Activated CD4-positive, alpha-beta memory T cell treated with anti-CD3 and anti-CD28 coated beads, Interleukin-2, amount 10 ng/mL, durations not matched to agents 7 days and 5 days (primary cell): Measurements from ENCODE around the gene TTC27. TPM values are rescaled to one million over a fixed set of nuclear protein-coding genes. Genes with fewer than 3 reads are reported as not detected.

ENCODE experiments used
- CTCF ChIA-PET: fragments of 350-600 bp; sonication (Branson Sonifier 250); formaldehyde crosslinking; loops from one replicate; lab custom pipeline; 2021; ENCODE audit warnings: antibody characterized with exemption, inconsistent platforms; lab: Charles Lee
- POLR2A ChIA-PET: fragments of 350-600 bp; sonication (Branson Sonifier 250); formaldehyde crosslinking; loops from one replicate; lab custom pipeline; 2021; ENCODE audit warnings: antibody characterized with exemption; lab: Charles Lee
- DNase-seq: peaks from one replicate; pipeline ENCODE4 v3.0.0-alpha.2; 2020
- H3K27ac Mint-ChIP-seq: one replicate; pipeline ENCODE4 v1.8.0; 2021; ENCODE audit warnings: mild to moderate bottlenecking, mixed read lengths
- H3K27me3 Mint-ChIP-seq: one replicate; pipeline ENCODE4 v1.8.0; 2021; ENCODE audit warnings: mixed read lengths
- H3K36me3 Mint-ChIP-seq: one replicate; pipeline ENCODE4 v1.8.0; 2021; ENCODE audit warnings: low read depth, mixed read lengths
- H3K4me1 Mint-ChIP-seq: one replicate; pipeline ENCODE4 v1.8.0; 2021; ENCODE audit warnings: mixed read lengths
- H3K4me3 Mint-ChIP-seq: one replicate; pipeline ENCODE4 v1.8.0; 2021; ENCODE audit warnings: mild to moderate bottlenecking, mixed read lengths
- H3K9me3 Mint-ChIP-seq: one replicate; pipeline ENCODE4 v1.8.0; 2021; ENCODE audit warnings: mixed read lengths
- total RNA-seq, 2 experiments: library from RNA; stranded (reverse); gene quantifications; one replicate each; pipeline ENCODE4 v1.2.3, GENCODE V29; 2021

TTC27 gene
- total RNA-seq, 2 experiments from 2014 or later = 11.2 to 12.7 TPM

- ChIA-PET CTCF (no interaction called here), POLR2A (no interaction called here)
- Mint-ChIP-seq H3K27me3 (no peaks in the 10 kb centered on the region), H3K4me3 (no peak overlapping the region), H3K36me3 (peaks cover 5% of the 10 kb centered on the region), H3K27ac (no peak overlapping the region), H3K4me1 (no peaks in the 10 kb centered on the region), H3K9me3 (no peaks in the 10 kb centered on the region)
- no peak for DNase-seq
These were observed 104.3 kb downstream of the TTC27 start for GRCh38 chr2:32732120-32732519.

GRCh38 chr2:32732912-32733472 is 105.1 kb downstream of the TTC27 start:
- no peak for DNase-seq
- ChIA-PET POLR2A (no interaction called here), CTCF (no interaction called here)
- no peaks in the 10 kb centered on the region for H3K4me1 Mint-ChIP-seq
- no peaks in the 10 kb centered on the region for H3K27me3 Mint-ChIP-seq
- no peak overlapping the region for H3K27ac Mint-ChIP-seq
- peaks cover 8% of the 10 kb centered on the region for H3K36me3 Mint-ChIP-seq
- H3K4me3 Mint-ChIP-seq = no peak overlapping the region
- H3K9me3 Mint-ChIP-seq = no peaks in the 10 kb centered on the region

- peaks cover 8% of the 10 kb centered on the region for H3K36me3 Mint-ChIP-seq
- CTCF ChIA-PET = no interaction called here
These were observed 107.5 kb downstream of the TTC27 start for GRCh38 chr2:32735348-32735747.

GRCh38 chr2:32738939-32739338 is 111.1 kb downstream of the TTC27 start:
- POLR2A ChIA-PET = no interaction called here
- H3K27me3 Mint-ChIP-seq = no peaks in the 10 kb centered on the region
- H3K9me3 Mint-ChIP-seq = no peaks in the 10 kb centered on the region
- no peaks in the 10 kb centered on the region for H3K4me1 Mint-ChIP-seq
- H3K36me3 Mint-ChIP-seq = peaks cover 24% of the 10 kb centered on the region
- DNase-seq = no peak
- no peak overlapping the region for H3K27ac Mint-ChIP-seq
- CTCF ChIA-PET = no interaction called here
- no peak overlapping the region for H3K4me3 Mint-ChIP-seq

More at GRCh38 chr2:32735348-32735747, 107.5 kb downstream of the TTC27 start:
- POLR2A ChIA-PET = no interaction called here
- no peak overlapping the region for H3K4me3 Mint-ChIP-seq
- no peak overlapping the region for H3K27ac Mint-ChIP-seq
- no peak for DNase-seq
- no peaks in the 10 kb centered on the region for H3K9me3 Mint-ChIP-seq
- no peaks in the 10 kb centered on the region for H3K4me1 Mint-ChIP-seq
- H3K27me3 Mint-ChIP-seq = no peaks in the 10 kb centered on the region

GRCh38 chr2:32739664-32740063 is 111.8 kb downstream of the TTC27 start:
- no peaks in the 10 kb centered on the region for H3K27me3 Mint-ChIP-seq
- ChIA-PET CTCF (no interaction called here), POLR2A (no interaction called here)
- H3K4me1 Mint-ChIP-seq = no peaks in the 10 kb centered on the region
- no peak for DNase-seq
- no peak overlapping the region for H3K27ac Mint-ChIP-seq
- H3K9me3 Mint-ChIP-seq = no peaks in the 10 kb centered on the region
- H3K4me3 Mint-ChIP-seq = no peak overlapping the region
- peaks cover 29% of the 10 kb centered on the region for H3K36me3 Mint-ChIP-seq

GRCh38 chr2:32741575-32741974 is 113.7 kb downstream of the TTC27 start:
- CTCF ChIA-PET = no interaction called here
- Mint-ChIP-seq H3K27ac (no peak overlapping the region), H3K4me3 (no peak overlapping the region), H3K4me1 (no peaks in the 10 kb centered on the region), H3K36me3 (peaks cover 32% of the 10 kb centered on the region), H3K27me3 (no peaks in the 10 kb centered on the region), H3K9me3 (no peaks in the 10 kb centered on the region)
- DNase-seq = no peak
- POLR2A ChIA-PET = no interaction called here

GRCh38 chr2:32742376-32742775 is 114.5 kb downstream of the TTC27 start:
- no peaks in the 10 kb centered on the region for H3K27me3 Mint-ChIP-seq
- H3K36me3 Mint-ChIP-seq = peaks cover 26% of the 10 kb centered on the region
- no peak overlapping the region for H3K27ac Mint-ChIP-seq
- H3K4me3 Mint-ChIP-seq = no peak overlapping the region
- H3K9me3 Mint-ChIP-seq = no peaks in the 10 kb centered on the region
- CTCF ChIA-PET = no interaction called here
- no peak for DNase-seq
- POLR2A ChIA-PET = no interaction called here
- H3K4me1 Mint-ChIP-seq = no peaks in the 10 kb centered on the region

- peaks cover 32% of the 10 kb centered on the region for H3K36me3 Mint-ChIP-seq
- H3K27ac Mint-ChIP-seq = no peak overlapping the region
- H3K9me3 Mint-ChIP-seq = peaks cover 2% of the 10 kb centered on the region
- POLR2A ChIA-PET = no interaction called here
- no peak overlapping the region for H3K4me3 Mint-ChIP-seq
- DNase-seq = no peak
- H3K4me1 Mint-ChIP-seq = no peaks in the 10 kb centered on the region
- no peaks in the 10 kb centered on the region for H3K27me3 Mint-ChIP-seq
- CTCF ChIA-PET = no interaction called here
These were observed 115.8 kb downstream of the TTC27 start for GRCh38 chr2:32743480-32744236.

GRCh38 chr2:32745191-32745590 is 117.3 kb downstream of the TTC27 start:
- Mint-ChIP-seq H3K9me3 (peaks cover 2% of the 10 kb centered on the region), H3K27me3 (no peaks in the 10 kb centered on the region), H3K4me3 (no peak overlapping the region), H3K36me3 (peaks cover 44% of the 10 kb centered on the region), H3K27ac (no peak overlapping the region), H3K4me1 (no peaks in the 10 kb centered on the region)
- no peak for DNase-seq
- POLR2A ChIA-PET = no interaction called here
- CTCF ChIA-PET = no interaction called here

GRCh38 chr2:32745675-32746074 is 117.8 kb downstream of the TTC27 start:
- DNase-seq = no peak
- Mint-ChIP-seq H3K4me3 (no peak overlapping the region), H3K27me3 (no peaks in the 10 kb centered on the region), H3K27ac (no peak overlapping the region), H3K4me1 (no peaks in the 10 kb centered on the region), H3K36me3 (peaks cover 44% of the 10 kb centered on the region), H3K9me3 (peaks cover 2% of the 10 kb centered on the region)
- ChIA-PET CTCF (no interaction called here), POLR2A (no interaction called here)

- ChIA-PET POLR2A (no interaction called here), CTCF (no interaction called here)
- Mint-ChIP-seq H3K4me3 (no peak overlapping the region), H3K36me3 (peaks cover 44% of the 10 kb centered on the region), H3K27me3 (no peaks in the 10 kb centered on the region), H3K27ac (no peak overlapping the region), H3K9me3 (peaks cover 2% of the 10 kb centered on the region), H3K4me1 (no peaks in the 10 kb centered on the region)
- no peak for DNase-seq
These were observed 118.8 kb downstream of the TTC27 start for GRCh38 chr2:32746669-32747068.

GRCh38 chr2:32748158-32748557 is 120.3 kb downstream of the TTC27 start:
- H3K4me1 Mint-ChIP-seq = no peaks in the 10 kb centered on the region
- CTCF ChIA-PET = no interaction called here
- H3K27me3 Mint-ChIP-seq = no peaks in the 10 kb centered on the region
- POLR2A ChIA-PET = no interaction called here
- no peak for DNase-seq
- peaks cover 2% of the 10 kb centered on the region for H3K9me3 Mint-ChIP-seq
- peaks cover 41% of the 10 kb centered on the region for H3K36me3 Mint-ChIP-seq
- H3K4me3 Mint-ChIP-seq = no peak overlapping the region
- H3K27ac Mint-ChIP-seq = no peak overlapping the region

GRCh38 chr2:32750880-32751279 is 123.0 kb downstream of the TTC27 start:
- ChIA-PET CTCF (interaction anchor here (0.7 kb wide), 1 partner anchor 97 kb away, joined by 3 read pairs; no protein-coding TSS in a partner anchor), POLR2A (no interaction called here)
- H3K27ac Mint-ChIP-seq = no peak overlapping the region
- H3K36me3 Mint-ChIP-seq = peaks cover 26% of the 10 kb centered on the region
- H3K4me3 Mint-ChIP-seq = no peak overlapping the region
- no peak for DNase-seq
- H3K27me3 Mint-ChIP-seq = no peaks in the 10 kb centered on the region
- peaks cover 2% of the 10 kb centered on the region for H3K9me3 Mint-ChIP-seq
- peaks cover 5% of the 10 kb centered on the region for H3K4me1 Mint-ChIP-seq

GRCh38 chr2:32752205-32752604 is 124.4 kb downstream of the TTC27 start:
- POLR2A ChIA-PET = no interaction called here
- CTCF ChIA-PET = no interaction called here

More at GRCh38 chr2:32752205-32752604, 124.4 kb downstream of the TTC27 start:
- no peaks in the 10 kb centered on the region for H3K27me3 Mint-ChIP-seq
- peaks cover 18% of the 10 kb centered on the region for H3K4me1 Mint-ChIP-seq
- H3K9me3 Mint-ChIP-seq = peaks cover 2% of the 10 kb centered on the region
- DNase-seq = no peak
- H3K27ac Mint-ChIP-seq = no peak overlapping the region
- peaks cover 30% of the 10 kb centered on the region for H3K36me3 Mint-ChIP-seq
- no peak overlapping the region for H3K4me3 Mint-ChIP-seq
